ENCODE results near the gene PALM. TPM values are rescaled to one million over a fixed set of nuclear protein-coding genes. Genes with fewer than 3 reads are reported as not detected.

PALM gene
- total and polyA plus RNA-seq, 4 donors, result 0.92 to 5.1 (median 4.3) TPM

GRCh38 chr19:663682-664117 lies 45.0 kb upstream of the PALM start:
- no peaks in the 10 kb centered on the region for H3K36me3 ChIP-seq (ENCODE audit: control insufficient read depth in 4 of 4, insufficient read depth in 3 of 4, low read depth in 1 of 4, low read length in 3 of 4)
- 24% methylated on average over 18 of the region's 18 CpGs for WGBS
- no peaks in the 10 kb centered on the region for H3K9me3 ChIP-seq (ENCODE audit: control insufficient read depth in 4 of 4, low read length in 3 of 4)
- H3K27ac ChIP-seq (ENCODE audit: low read depth in 1 of 2, low read length in 2 of 2), result peak overlapping the region; percentile 94 to 95
- H3K4me1 ChIP-seq (ENCODE audit: control insufficient read depth in 4 of 4, insufficient read depth in 4 of 4, low read length in 3 of 4), result peaks cover 12 to 50% (median 34%) of the 10 kb centered on the region in 4 donors
- peak overlapping the region; percentile 21 to 69 for H3K9ac ChIP-seq (ENCODE audit: low read depth in 1 of 2, low read length in 2 of 2)
- TF ChIP-seq FOXA1 (IDR thresholded peaks at IDR 0.05) (no peak), TAF1 (conservative IDR thresholded peaks at IDR 0.05) (no peak), RXRA (IDR thresholded peaks at IDR 0.05) (peak; percentile 31 to 51), NR2F2 (IDR thresholded peaks at IDR 0.05) (peak; percentile 42), EGR1 (IDR thresholded peaks at IDR 0.05; ENCODE audit: low read depth in 2 of 2) (no peak), HNF4A (conservative IDR thresholded peaks at IDR 0.05) (peak; percentile 36 to 44)
- TF ChIP-seq, protein P1, sequence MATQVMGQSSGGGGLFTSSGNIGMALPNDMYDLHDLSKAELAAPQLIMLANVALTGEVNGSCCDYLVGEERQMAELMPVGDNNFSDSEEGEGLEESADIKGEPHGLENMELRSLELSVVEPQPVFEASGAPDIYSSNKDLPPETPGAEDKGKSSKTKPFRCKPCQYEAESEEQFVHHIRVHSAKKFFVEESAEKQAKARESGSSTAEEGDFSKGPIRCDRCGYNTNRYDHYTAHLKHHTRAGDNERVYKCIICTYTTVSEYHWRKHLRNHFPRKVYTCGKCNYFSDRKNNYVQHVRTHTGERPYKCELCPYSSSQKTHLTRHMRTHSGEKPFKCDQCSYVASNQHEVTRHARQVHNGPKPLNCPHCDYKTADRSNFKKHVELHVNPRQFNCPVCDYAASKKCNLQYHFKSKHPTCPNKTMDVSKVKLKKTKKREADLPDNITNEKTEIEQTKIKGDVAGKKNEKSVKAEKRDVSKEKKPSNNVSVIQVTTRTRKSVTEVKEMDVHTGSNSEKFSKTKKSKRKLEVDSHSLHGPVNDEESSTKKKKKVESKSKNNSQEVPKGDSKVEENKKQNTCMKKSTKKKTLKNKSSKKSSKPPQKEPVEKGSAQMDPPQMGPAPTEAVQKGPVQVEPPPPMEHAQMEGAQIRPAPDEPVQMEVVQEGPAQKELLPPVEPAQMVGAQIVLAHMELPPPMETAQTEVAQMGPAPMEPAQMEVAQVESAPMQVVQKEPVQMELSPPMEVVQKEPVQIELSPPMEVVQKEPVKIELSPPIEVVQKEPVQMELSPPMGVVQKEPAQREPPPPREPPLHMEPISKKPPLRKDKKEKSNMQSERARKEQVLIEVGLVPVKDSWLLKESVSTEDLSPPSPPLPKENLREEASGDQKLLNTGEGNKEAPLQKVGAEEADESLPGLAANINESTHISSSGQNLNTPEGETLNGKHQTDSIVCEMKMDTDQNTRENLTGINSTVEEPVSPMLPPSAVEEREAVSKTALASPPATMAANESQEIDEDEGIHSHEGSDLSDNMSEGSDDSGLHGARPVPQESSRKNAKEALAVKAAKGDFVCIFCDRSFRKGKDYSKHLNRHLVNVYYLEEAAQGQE (IDR thresholded peaks at IDR 0.05), result no peak
- no peaks in the 10 kb centered on the region for H3K27me3 ChIP-seq (ENCODE audit: control insufficient read depth in 4 of 4, insufficient read depth in 4 of 4, low read length in 3 of 4)
- peak overlapping the region; percentile 49 to 78 (median 60) for H3K4me3 ChIP-seq (ENCODE audit: low read depth in 1 of 3, low read length in 3 of 3)
- DNase-seq (ENCODE audit: low spot score), result no peak

DNA sequence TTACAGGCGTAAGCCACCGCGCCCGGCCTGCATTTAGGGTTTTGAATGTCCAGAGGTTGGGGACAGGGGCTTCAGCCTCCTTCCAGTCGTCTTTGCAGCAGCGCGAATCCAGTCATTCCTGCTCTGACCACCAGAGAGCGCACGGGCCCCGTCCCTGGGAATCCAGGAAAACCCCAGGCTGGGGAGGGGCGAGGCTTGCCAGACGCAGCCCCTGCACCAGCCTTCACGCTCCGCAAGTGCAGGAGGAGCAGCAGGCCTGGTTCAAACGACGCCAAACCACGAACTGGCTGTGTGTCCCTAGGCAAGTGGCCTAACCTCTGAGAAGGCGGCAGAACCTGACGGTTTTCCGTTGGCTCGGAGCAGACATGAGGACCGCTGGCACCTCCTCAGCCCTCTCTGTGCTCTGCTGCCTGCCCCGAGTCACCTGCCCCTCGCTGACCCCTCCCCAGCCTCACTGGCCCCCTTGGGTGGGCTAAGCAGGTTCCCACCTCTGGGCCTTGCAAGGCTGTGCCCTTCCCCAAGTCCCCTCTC lies 43.8 kb upstream of the PALM start:
- Histone ChIP-seq H3K9ac (ENCODE audit: low read depth in 1 of 2, low read length in 2 of 2) (no peak overlapping the region), H3K4me1 (ENCODE audit: control insufficient read depth in 4 of 4, insufficient read depth in 4 of 4, low read length in 3 of 4) (peaks cover 3 to 37% (median 24%) of the 10 kb centered on the region in 4 donors), H3K36me3 (ENCODE audit: control insufficient read depth in 4 of 4, insufficient read depth in 3 of 4, low read depth in 1 of 4, low read length in 3 of 4) (no peaks in the 10 kb centered on the region), H3K27ac (ENCODE audit: low read depth in 1 of 2, low read length in 2 of 2) (no peak overlapping the region), H3K27me3 (ENCODE audit: control insufficient read depth in 4 of 4, insufficient read depth in 4 of 4, low read length in 3 of 4) (no peaks in the 10 kb centered on the region), H3K9me3 (ENCODE audit: control insufficient read depth in 4 of 4, low read length in 3 of 4) (no peaks in the 10 kb centered on the region), H3K4me3 (ENCODE audit: low read depth in 1 of 3, low read length in 3 of 3) (no peak overlapping the region)
- peak; percentile 85 for DNase-seq (ENCODE audit: low spot score)
- TF ChIP-seq FOXA1 (IDR thresholded peaks at IDR 0.05) (no peak), CTCF (IDR thresholded peaks at IDR 0.05; ENCODE audit: low read depth, low read length, missing input control) (peak; percentile 80), ZBTB33 (IDR thresholded peaks at IDR 0.05) (no peak), RAD21 (IDR thresholded peaks at IDR 0.05) (peak; percentile 87 to 95), NR2F2 (IDR thresholded peaks at IDR 0.05) (no peak), HNF4A (conservative IDR thresholded peaks at IDR 0.05) (no peak), HNF4G (IDR thresholded peaks at IDR 0.05) (no peak), JUND (IDR thresholded peaks at IDR 0.05) (no peak), MAX (IDR thresholded peaks at IDR 0.05) (no peak), SP1 (IDR thresholded peaks at IDR 0.05) (peak; percentile 20), YY1 (IDR thresholded peaks at IDR 0.05) (no peak), FOXA2 (IDR thresholded peaks at IDR 0.05) (no peak), RXRA (IDR thresholded peaks at IDR 0.05) (no peak)
- TF ChIP-seq, protein P1 (IDR thresholded peaks at IDR 0.05), result no peak
- TF ChIP-seq, protein P2, sequence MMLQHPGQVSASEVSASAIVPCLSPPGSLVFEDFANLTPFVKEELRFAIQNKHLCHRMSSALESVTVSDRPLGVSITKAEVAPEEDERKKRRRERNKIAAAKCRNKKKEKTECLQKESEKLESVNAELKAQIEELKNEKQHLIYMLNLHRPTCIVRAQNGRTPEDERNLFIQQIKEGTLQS (IDR thresholded peaks at IDR 0.05), result no peak
- WGBS, result 16% methylated on average over 24 of the region's 24 CpGs
